ENCODE measurements around the gene VWC2L.

The VWC2L gene

GRCh38 chr2:214471382-214471781 lies 60.5 kb downstream of the VWC2L start:
- DNase-seq = no peak

DNA sequence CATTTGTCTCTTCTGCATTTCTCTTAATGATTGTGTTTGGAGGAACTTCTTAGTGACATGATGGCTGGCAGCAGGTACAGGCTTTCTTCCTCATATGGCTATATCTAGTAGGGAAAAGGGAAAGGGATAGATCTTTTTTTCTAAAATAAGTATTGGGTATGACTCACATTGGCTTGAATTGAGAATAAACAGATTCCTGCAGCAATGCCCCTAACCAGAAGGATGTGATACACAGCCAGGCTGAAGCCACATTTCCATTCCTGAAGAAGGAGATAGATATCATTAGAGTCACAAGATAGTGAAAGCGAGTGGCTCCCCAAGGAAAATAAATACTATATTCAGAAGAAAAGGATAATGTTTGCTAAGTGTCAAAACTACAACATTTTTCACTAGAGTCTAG lies 61.1 kb downstream of the VWC2L start:
- DNase-seq = no peak

GRCh38 chr2:214477305-214477704 lies 66.5 kb downstream of the VWC2L start:
- no peak for DNase-seq

GRCh38 chr2:214481204-214481603 lies 70.3 kb downstream of the VWC2L start:
- DNase-seq = no peak

GRCh38 chr2:214482728-214483127 lies 71.9 kb downstream of the VWC2L start:
- DNase-seq = no peak

GRCh38 chr2:214484239-214484638 lies 73.4 kb downstream of the VWC2L start:
- no peak for DNase-seq

- DNase-seq = no peak
Observed at GRCh38 chr2:214484701-214485100, 73.8 kb downstream of the VWC2L start.

DNA sequence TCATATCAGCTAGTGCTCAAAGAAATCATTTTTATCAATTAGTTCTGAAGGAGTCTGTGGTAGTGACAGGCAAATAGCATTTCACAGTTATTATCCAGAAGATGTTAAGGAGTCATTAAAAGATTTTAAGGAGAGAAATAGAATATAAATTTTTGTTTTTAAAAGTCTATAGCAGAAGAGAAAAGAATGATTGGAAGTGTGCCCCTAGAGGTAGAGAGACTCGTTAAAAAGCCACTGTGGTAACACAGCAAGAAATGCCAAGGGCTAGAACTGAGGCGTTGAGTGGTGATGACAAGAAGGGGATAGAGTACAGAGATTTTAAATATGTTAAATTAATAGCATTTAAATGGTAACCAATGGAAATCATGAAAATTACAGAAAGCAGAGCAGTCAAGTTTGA lies 78.3 kb downstream of the VWC2L start:
- no peak for DNase-seq

- no peak for DNase-seq
Observed at GRCh38 chr2:214489702-214490101, 78.8 kb downstream of the VWC2L start.

GRCh38 chr2:214492152-214492551 lies 81.3 kb downstream of the VWC2L start:
- DNase-seq = no peak

DNA sequence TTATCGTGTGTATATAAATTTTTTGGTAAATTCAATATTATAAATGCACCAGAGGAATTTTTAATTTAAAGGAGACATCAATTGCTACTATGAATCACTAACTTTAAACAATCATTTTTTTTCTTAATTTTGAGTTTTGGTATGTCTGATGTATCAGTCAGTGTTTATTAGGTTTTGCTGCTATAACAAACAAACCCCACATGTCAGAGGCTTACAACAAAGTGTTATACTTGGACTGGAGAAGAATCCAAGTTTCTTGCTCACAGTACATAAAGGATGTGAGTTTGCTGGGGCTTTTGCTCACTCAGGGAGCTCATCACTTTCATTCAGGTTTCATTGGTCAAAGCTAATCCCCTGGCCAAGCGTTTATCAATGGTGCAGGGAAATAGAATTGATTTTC lies 81.8 kb downstream of the VWC2L start:
- no peak for DNase-seq

GRCh38 chr2:214497489-214497888 lies 86.6 kb downstream of the VWC2L start:
- no peak for DNase-seq

- no peak for DNase-seq
Observed at GRCh38 chr2:214503568-214503967, 92.7 kb downstream of the VWC2L start.

DNA sequence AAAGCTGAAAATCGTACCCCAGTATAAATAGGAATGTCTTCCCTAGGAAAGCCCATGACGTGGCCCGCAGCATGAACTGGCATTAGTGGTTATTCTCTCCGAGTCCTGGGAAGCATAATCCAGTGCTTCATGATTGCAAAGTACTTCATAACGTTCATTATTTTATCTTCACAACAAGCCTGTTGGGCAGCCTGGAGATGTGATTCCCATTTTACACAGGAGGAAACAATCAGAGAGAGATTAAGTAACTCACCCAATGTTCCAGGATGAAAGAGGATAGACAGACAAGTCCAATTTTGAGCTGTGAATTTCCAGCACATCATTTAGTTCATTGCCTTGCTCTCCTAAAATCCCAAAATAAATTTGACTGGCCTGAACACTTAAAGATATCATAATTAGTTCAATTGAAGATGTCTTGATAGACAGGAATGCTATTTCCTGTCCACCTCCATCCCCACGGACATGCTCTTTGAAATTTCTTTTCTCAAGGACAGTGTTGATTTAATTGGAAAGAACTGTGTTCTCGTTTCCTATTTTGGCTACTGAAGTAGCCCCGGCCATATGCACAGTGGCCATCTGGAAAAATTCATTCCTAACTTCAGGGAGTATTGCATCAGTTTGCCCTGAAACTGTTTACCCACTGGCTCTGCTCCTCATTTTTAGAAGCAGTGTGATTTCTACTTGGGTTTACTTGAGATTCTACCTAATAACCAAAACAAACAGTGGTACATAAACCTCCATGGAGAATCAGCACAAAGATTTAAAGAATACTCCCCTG lies 93.9 kb downstream of the VWC2L start:
- DNase-seq = no peak

DNA sequence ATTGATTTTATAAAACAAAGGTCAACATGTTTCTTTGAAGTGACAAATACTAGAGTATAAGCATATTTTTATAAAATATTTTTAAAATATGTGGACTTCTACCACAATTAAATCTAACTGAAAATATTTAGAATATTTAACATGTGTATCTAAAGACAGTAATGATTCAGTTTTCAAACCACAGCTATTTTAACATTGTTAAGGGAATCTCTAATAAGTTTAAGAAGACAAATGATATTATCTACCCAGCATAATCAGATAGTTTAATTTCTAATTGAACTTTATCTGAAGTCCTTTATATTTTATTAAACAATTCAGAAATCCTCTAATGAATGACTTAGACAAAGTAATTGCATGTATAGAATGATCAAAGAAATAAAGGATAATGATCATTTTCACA lies 96.2 kb downstream of the VWC2L start:
- no peak for DNase-seq

GRCh38 chr2:214514704-214515103 lies 103.8 kb downstream of the VWC2L start:
- no peak for DNase-seq

DNA sequence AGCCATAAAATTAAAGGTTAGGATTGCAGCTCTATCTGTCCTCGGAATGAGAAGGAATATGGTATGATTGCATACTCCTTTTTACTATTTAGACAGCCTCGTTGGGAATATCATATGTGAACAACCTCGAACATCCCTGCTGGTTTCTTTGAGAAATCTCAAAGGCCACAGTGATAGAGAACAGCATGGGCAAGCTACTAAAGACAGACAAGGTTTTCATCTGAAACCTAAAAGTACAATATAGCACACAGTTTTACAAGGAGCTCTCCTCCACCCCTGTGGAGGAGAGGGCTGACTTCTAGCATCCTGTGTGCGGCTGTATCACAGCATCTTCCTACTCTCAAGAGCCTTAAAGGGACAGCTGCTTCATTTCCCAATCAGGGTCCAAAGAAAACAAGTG lies 104.3 kb downstream of the VWC2L start:
- DNase-seq = no peak

DNA sequence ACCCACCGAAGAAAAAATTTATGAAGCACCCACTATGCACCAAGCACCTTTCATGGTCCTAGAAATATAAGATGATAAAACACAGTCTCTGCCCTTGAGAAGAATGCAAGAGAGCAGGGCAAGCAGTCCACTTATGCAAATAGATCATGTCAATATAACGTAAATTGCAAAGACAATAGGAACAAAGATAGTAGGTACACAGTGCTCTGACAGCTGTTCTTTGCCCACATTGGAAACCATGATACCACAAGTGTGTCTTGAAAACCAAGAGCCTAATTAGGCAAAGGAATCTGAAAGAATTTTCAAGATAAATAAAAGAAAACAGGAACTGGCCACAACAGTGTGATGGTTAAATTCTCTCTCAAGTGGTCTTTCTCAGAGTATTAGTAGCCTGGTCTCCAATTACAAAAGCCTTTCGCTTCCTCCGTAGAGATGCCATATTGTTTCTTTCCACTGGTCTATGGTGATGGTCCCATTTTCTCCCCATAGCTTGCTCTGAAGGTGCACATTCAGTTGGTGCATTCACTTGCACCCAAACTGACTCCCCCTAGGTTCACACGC lies 108.5 kb downstream of the VWC2L start:
- no peak for DNase-seq

GRCh38 chr2:214529021-214529420 lies 118.2 kb downstream of the VWC2L start:
- no peak for DNase-seq

- DNase-seq = no peak
Observed at GRCh38 chr2:214529514-214529913, 118.7 kb downstream of the VWC2L start.

DNA sequence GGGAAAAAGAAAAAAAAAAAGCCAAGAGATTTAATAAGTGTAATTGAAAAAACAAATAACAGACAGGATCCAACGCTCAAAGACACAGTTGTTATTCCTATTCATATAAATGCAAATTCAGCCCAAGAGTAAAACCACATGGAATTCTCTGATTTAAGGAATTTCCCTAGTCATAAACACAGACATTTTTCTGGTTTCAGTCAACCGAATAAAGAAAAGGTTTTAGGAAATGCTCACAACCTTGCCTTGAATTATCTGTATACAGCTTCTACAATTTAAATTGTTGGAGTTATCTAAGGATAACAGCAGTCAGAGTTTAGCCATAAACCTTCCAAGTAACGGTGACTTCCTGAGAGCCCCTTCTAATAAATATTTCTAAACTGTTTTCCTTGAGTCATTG lies 122.7 kb downstream of the VWC2L start:
- no peak for DNase-seq

- DNase-seq = no peak
Observed at GRCh38 chr2:214536625-214537024, 125.8 kb downstream of the VWC2L start.

DNA sequence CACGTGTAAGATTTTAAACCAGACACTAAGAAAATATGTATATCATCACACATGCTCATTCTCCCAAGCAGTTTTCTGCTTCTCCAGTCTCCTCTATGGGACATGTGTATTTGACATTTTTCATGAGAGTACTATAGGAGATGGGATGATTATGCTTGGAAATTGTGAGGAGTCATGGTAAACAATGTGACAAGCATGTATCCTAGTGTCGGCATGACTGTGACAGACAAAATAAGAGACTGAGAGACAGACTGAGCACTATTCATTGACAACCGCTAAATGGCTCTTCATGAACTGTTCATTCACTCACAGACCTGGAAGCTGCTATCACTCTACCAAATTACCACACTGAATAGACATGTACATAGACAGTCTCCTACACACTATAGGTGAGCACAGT lies 127.1 kb downstream of the VWC2L start:
- no peak for DNase-seq

DNA sequence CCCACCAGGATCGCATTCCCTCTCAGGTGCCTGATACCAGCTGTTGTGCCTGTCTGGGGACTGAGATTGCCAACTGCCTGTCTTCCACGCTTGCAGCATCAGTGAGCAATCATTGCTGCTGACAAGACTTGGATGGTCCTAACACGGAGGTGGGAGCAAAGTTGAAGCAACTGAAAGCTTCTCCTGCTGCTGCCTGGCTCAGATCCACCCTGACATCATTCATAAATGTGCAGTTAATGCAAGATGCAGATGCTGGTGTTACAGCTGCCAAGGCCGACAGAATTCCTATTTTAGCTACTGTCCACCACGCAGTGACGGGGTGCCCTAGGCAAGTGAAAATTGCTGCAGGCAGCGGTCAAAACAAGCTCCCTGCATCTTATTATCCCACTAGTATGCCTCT lies 131.4 kb downstream of the VWC2L start:
- no peak for DNase-seq

GRCh38 chr2:214542866-214543265 lies 132.0 kb downstream of the VWC2L start:
- DNase-seq = no peak
